ENCODE results near the gene CRHR1.

Gene CRHR1

GRCh38 chr17:45814622-45815606, 30.8 kb downstream of the CRHR1 start:
- no peaks in the 10 kb centered on the region for H3K9me2 ChIP-seq (replicated peaks; ENCODE audit: insufficient read depth, low read length)
- H3K36me3 ChIP-seq (replicated peaks; ENCODE audit: insufficient read depth, low read length) = no peaks in the 10 kb centered on the region
- H3K4me2 ChIP-seq (ENCODE audit: low read depth, low read length) = no peak overlapping the region
- H4K20me1 ChIP-seq (ENCODE audit: insufficient read depth, low read length) = no peaks in the 10 kb centered on the region
- TF ChIP-seq EZH2phosphoT487 (IDR thresholded peaks at IDR 0.05; ENCODE audit: low read length) (no peak), EZH2 (optimal IDR thresholded peaks at IDR 0.05; ENCODE audit: low read depth, low read length) (no peak), CTCF (IDR thresholded peaks at IDR 0.05; ENCODE audit: low read length) (no peak)
- H3K27ac ChIP-seq (ENCODE audit: low read length) = no peak overlapping the region
- no peak overlapping the region for H2AFZ ChIP-seq (ENCODE audit: low read length)
- H3K9ac ChIP-seq (ENCODE audit: low read length) = no peak overlapping the region
- H3K4me1 ChIP-seq (ENCODE audit: low read length) = no peaks in the 10 kb centered on the region
- peaks cover 32% of the 10 kb centered on the region for H3K27me3 ChIP-seq (replicated peaks; ENCODE audit: insufficient read depth, low read length)
- no peaks in the 10 kb centered on the region for H3F3A ChIP-seq (ENCODE audit: insufficient read depth, low read length)
- H3K9me3 ChIP-seq (replicated peaks; ENCODE audit: insufficient read depth, low read length) = no peaks in the 10 kb centered on the region
- DNase-seq = no peak
- H3K4me3 ChIP-seq (ENCODE audit: low read length) = no peak overlapping the region
- no peaks in the 10 kb centered on the region for H3K79me2 ChIP-seq (ENCODE audit: low read length)

- Histone ChIP-seq H3K9me3 (replicated peaks; ENCODE audit: insufficient read depth, low read length) (no peaks in the 10 kb centered on the region), H3K27me3 (replicated peaks; ENCODE audit: insufficient read depth, low read length) (peaks cover 35% of the 10 kb centered on the region), H3K4me3 (ENCODE audit: low read length) (no peak overlapping the region), H3K27ac (ENCODE audit: low read length) (no peak overlapping the region), H3K9ac (ENCODE audit: low read length) (no peak overlapping the region), H3K9me2 (replicated peaks; ENCODE audit: insufficient read depth, low read length) (no peaks in the 10 kb centered on the region), H3K4me2 (ENCODE audit: low read depth, low read length) (no peak overlapping the region), H3F3A (ENCODE audit: insufficient read depth, low read length) (no peaks in the 10 kb centered on the region), H4K20me1 (ENCODE audit: insufficient read depth, low read length) (no peaks in the 10 kb centered on the region), H3K4me1 (ENCODE audit: low read length) (no peaks in the 10 kb centered on the region), H3K36me3 (replicated peaks; ENCODE audit: insufficient read depth, low read length) (no peaks in the 10 kb centered on the region), H2AFZ (ENCODE audit: low read length) (no peak overlapping the region), H3K79me2 (ENCODE audit: low read length) (no peaks in the 10 kb centered on the region)
- TF ChIP-seq EZH2phosphoT487 (IDR thresholded peaks at IDR 0.05; ENCODE audit: low read length) = no peak
- no peak for TF ChIP-seq CTCF (IDR thresholded peaks at IDR 0.05; ENCODE audit: low read length)
- TF ChIP-seq EZH2 (optimal IDR thresholded peaks at IDR 0.05; ENCODE audit: low read depth, low read length) = no peak
- no peak for DNase-seq
Measured at GRCh38 chr17:45815752-45816151, 31.6 kb downstream of the CRHR1 start.

GRCh38 chr17:45818041-45818440, 33.9 kb downstream of the CRHR1 start:
- H3K9me2 ChIP-seq (replicated peaks; ENCODE audit: insufficient read depth, low read length) = no peaks in the 10 kb centered on the region
- H3K9ac ChIP-seq (ENCODE audit: low read length) = no peak overlapping the region
- H3K79me2 ChIP-seq (ENCODE audit: low read length) = no peaks in the 10 kb centered on the region
- TF ChIP-seq CTCF (IDR thresholded peaks at IDR 0.05; ENCODE audit: low read length) (no peak), EZH2phosphoT487 (IDR thresholded peaks at IDR 0.05; ENCODE audit: low read length) (no peak), EZH2 (optimal IDR thresholded peaks at IDR 0.05; ENCODE audit: low read depth, low read length) (no peak)
- H2AFZ ChIP-seq (ENCODE audit: low read length) = no peak overlapping the region
- H3K27ac ChIP-seq (ENCODE audit: low read length) = no peak overlapping the region
- no peaks in the 10 kb centered on the region for H3K9me3 ChIP-seq (replicated peaks; ENCODE audit: insufficient read depth, low read length)
- H3F3A ChIP-seq (ENCODE audit: insufficient read depth, low read length) = no peaks in the 10 kb centered on the region
- H3K4me2 ChIP-seq (ENCODE audit: low read depth, low read length) = no peak overlapping the region
- no peaks in the 10 kb centered on the region for H3K36me3 ChIP-seq (replicated peaks; ENCODE audit: insufficient read depth, low read length)
- H3K4me1 ChIP-seq (ENCODE audit: low read length) = no peaks in the 10 kb centered on the region
- H4K20me1 ChIP-seq (ENCODE audit: insufficient read depth, low read length) = no peaks in the 10 kb centered on the region
- H3K4me3 ChIP-seq (ENCODE audit: low read length) = no peak overlapping the region
- peaks cover 41% of the 10 kb centered on the region for H3K27me3 ChIP-seq (replicated peaks; ENCODE audit: insufficient read depth, low read length)
- DNase-seq = no peak
